ENCODE results near the gene NLRP6.

The NLRP6 gene

GRCh38 chr11:256952-257737 lies 21.1 kb upstream of the NLRP6 start:
- no peak for DNase-seq (ENCODE audit: low spot score)

GRCh38 chr11:257766-258493 lies 20.3 kb upstream of the NLRP6 start:
- DNase-seq (ENCODE audit: low spot score), result no peak

- DNase-seq (ENCODE audit: low spot score), result no peak
Measured at GRCh38 chr11:259413-259812, 18.8 kb upstream of the NLRP6 start.

GRCh38 chr11:261624-262023 lies 16.6 kb upstream of the NLRP6 start:
- no peak for DNase-seq (ENCODE audit: low spot score)

GRCh38 chr11:266676-267439 lies 11.3 kb upstream of the NLRP6 start:
- no peak for DNase-seq (ENCODE audit: low spot score)

GRCh38 chr11:267491-267994 lies 10.7 kb upstream of the NLRP6 start:
- DNase-seq (ENCODE audit: low spot score), result peak; percentile 22

GRCh38 chr11:268716-269145 lies 9.5 kb upstream of the NLRP6 start:
- peak; percentile 57 for DNase-seq (ENCODE audit: low spot score)

GRCh38 chr11:269146-269890 lies 8.9 kb upstream of the NLRP6 start:
- peak; percentile 88 for DNase-seq (ENCODE audit: low spot score)

GRCh38 chr11:270451-271318 lies 7.5 kb upstream of the NLRP6 start:
- no peak for DNase-seq (ENCODE audit: low spot score)

- no peak for DNase-seq (ENCODE audit: low spot score)
Measured at GRCh38 chr11:271319-271715, 6.9 kb upstream of the NLRP6 start.

GRCh38 chr11:272195-272930 lies 5.8 kb upstream of the NLRP6 start:
- DNase-seq (ENCODE audit: low spot score), result no peak

- DNase-seq (ENCODE audit: low spot score), result no peak
Measured at GRCh38 chr11:272931-273198, 5.3 kb upstream of the NLRP6 start.

GRCh38 chr11:276219-276618 lies 2.0 kb upstream of the NLRP6 start:
- DNase-seq (ENCODE audit: low spot score), result no peak

- DNase-seq (ENCODE audit: low spot score), result no peak
Measured at GRCh38 chr11:279040-279965, 1.1 kb downstream of the NLRP6 start.

- peak; percentile 23 for DNase-seq (ENCODE audit: low spot score)
Measured at GRCh38 chr11:279966-280705, 1.9 kb downstream of the NLRP6 start.

- DNase-seq (ENCODE audit: low spot score), result no peak
Measured at GRCh38 chr11:280706-281485, 2.7 kb downstream of the NLRP6 start.

- DNase-seq (ENCODE audit: low spot score), result no peak
Measured at GRCh38 chr11:281486-282161, 3.4 kb downstream of the NLRP6 start.
